ENCODE measurements around the gene TUBGCP2. TPM values are rescaled to one million over a fixed set of nuclear protein-coding genes. Genes with fewer than 3 reads are reported as not detected.

Gene TUBGCP2
- total and polyA plus RNA-seq, 2 of the 13 experiments (the other 11 are each of a cell fraction or from before 2014, with no cell fraction given): 21.3 to 34.5 TPM

- ChIA-PET CTCF (ENCODE audit: low intra/inter-chr PET ratio, low total read pairs) (no interaction called here), POLR2A (no interaction called here)
- Histone ChIP-seq H3K9ac (ENCODE audit: insufficient read depth, low read depth, low read length) (no peak overlapping the region), H3K27me3 (ENCODE audit: control insufficient read depth in 1 of 2, insufficient read depth in 2 of 2, low read length in 2 of 2) (no peaks in the 10 kb centered on the region; a peak in 1 of 5 replicates), H2AFZ (ENCODE audit: low read length) (no peak overlapping the region), H3K79me2 (ENCODE audit: insufficient read depth, low read length) (peaks cover 9% of the 10 kb centered on the region), H3K27ac (ENCODE audit: extremely low read length, insufficient read depth, low read length) (no peak overlapping the region), H3K4me1 (ENCODE audit: insufficient read depth, low read length) (peaks cover 9% of the 10 kb centered on the region; the same call in 1 of the 2 replicates), H3K4me2 (ENCODE audit: low read depth, low read length) (no peak overlapping the region), H3K36me3 (replicated peaks in 1 of 2; ENCODE audit: control insufficient read depth in 1 of 2, insufficient read depth in 2 of 2, low read length in 2 of 2) (peaks cover 14 to 33% of the 10 kb centered on the region in 2 experiments; a peak in 4 of 5 replicates), H3K4me3 (replicated peaks in 1 of 3; ENCODE audit: insufficient read depth in 1 of 3, low read depth in 2 of 3, low read length in 3 of 3) (no peak overlapping the region), H4K20me1 (ENCODE audit: insufficient read depth, low read length) (no peaks in the 10 kb centered on the region; the same call in 1 of the 2 replicates), H3K9me3 (ENCODE audit: low read length) (no peaks in the 10 kb centered on the region)
- in situ Hi-C loops (cut with HindIII; ENCODE audit: extremely low pct_ligation_motif_present, low pct_unique_long_range_greater_than_20kb) (no loop called here), intact Hi-C loops (cut with micrococcal nuclease; ENCODE audit: unreplicated experiment) (no loop called here)
- ATAC-seq: no peak
- FAIRE-seq: no peak
- no peak for DNase-seq (ENCODE audit: low spot score)
- no TSS peak for BruUV-seq (replicated peaks)
- TF ChIP-seq ZNF768 (CRISPR knock-in tag; IDR thresholded peaks at IDR 0.05) (no peak), ZNF138 (CRISPR knock-in tag; IDR thresholded peaks at IDR 0.05; ENCODE audit: low read depth) (no peak), TFE3 (CRISPR knock-in tag; IDR thresholded peaks at IDR 0.05) (no peak), THAP7 (CRISPR knock-in tag; IDR thresholded peaks at IDR 0.05) (no peak), RARA (CRISPR knock-in tag; IDR thresholded peaks at IDR 0.05) (no peak), PCBP2 (optimal IDR thresholded peaks at IDR 0.05; ENCODE audit: low read depth, low read length, poor library complexity, severe bottlenecking) (no peak), ZNF180 (CRISPR knock-in tag; IDR thresholded peaks at IDR 0.05; ENCODE audit: borderline replicate concordance, low read depth) (no peak), XRCC5 (optimal IDR thresholded peaks at IDR 0.05; ENCODE audit: low read length) (no peak)
- WGBS (ENCODE audit: low lambda C conversion rate): 91% methylated on average over 6 of the region's 9 CpGs
Measured at GRCh38 chr10:133312769-133313145, 4.1 kb upstream of the TUBGCP2 start.
